Fibroblast of the aortic adventitia (primary cell): ENCODE results near the gene PLEKHM1. TPM values are rescaled to one million over a fixed set of nuclear protein-coding genes. Genes with fewer than 3 reads are reported as not detected.

Experiments used
- DNase-seq: peaks from one replicate; pipeline ENCODE4 v3.0.0-alpha.2; 2010; ENCODE audit warnings: low read depth
- H3K4me3 ChIP-seq: 2 replicates; pipeline ENCODE4 v1.5.1; 2011; ENCODE audit warnings: low read depth, mild to moderate bottlenecking, control low read depth, low read length, moderate library complexity
- CTCF ChIP-seq: IDR thresholded peaks from 2 replicates; pipeline ENCODE4 v1.5.1; 2011; ENCODE audit warnings: mild to moderate bottlenecking, low read length, control low read depth, inconsistent platforms; ENCODE audit not compliant: insufficient read depth
- total RNA-seq: library from RNA; depleted of rRNA; stranded (reverse); fragments of >200 nt; gene quantifications from 2 replicates; pipeline ENCODE4 v1.2.3, GENCODE V29; 2012; ENCODE audit warnings: low replicate concordance

Gene PLEKHM1
- total RNA-seq, 1 donor: 27.6 TPM

DNA sequence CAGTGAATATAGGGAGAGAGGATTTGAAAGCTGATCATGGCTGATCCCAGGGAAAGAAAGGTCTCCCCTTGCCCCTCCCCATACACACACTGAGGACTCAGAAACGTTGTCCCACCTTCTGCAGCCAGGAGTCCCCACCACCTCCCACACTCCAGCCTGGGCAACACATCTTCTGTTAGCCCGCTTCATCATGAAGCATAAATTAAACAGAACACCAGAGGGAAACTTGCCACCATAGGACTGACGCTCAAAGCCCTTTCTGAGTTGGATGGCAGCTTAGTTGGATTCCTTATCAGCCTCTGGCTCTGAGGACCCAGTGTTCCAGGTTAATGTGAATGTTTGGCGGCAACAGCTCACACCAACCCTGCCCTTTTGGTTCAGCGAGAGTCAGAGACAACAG is 91.7 kb downstream of the PLEKHM1 start:
- DNase-seq: no peak
- no peak for TF ChIP-seq CTCF
- no peak overlapping the region for H3K4me3 ChIP-seq

DNA sequence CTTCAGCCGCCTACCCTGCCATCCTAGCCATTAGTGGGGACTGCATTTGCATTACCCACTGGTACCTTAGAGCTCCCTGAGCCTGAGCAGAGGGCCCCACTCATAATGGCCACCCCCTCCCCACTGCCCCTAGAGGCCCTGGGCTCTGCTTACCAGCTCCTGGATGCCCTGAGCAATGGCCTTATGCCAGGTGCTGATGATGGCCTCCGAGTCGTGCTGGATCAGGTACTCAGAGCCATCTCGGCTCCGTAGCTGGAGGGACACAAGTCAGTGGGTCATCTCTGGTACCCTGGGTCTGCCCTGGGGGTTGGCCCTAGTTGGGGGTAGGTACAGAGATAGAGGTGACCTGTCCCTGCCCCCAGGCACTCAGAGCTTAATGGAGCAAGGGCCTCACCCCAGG is 92.7 kb downstream of the PLEKHM1 start:
- TF ChIP-seq CTCF: no peak
- H3K4me3 ChIP-seq: no peak overlapping the region
- no peak for DNase-seq

DNA sequence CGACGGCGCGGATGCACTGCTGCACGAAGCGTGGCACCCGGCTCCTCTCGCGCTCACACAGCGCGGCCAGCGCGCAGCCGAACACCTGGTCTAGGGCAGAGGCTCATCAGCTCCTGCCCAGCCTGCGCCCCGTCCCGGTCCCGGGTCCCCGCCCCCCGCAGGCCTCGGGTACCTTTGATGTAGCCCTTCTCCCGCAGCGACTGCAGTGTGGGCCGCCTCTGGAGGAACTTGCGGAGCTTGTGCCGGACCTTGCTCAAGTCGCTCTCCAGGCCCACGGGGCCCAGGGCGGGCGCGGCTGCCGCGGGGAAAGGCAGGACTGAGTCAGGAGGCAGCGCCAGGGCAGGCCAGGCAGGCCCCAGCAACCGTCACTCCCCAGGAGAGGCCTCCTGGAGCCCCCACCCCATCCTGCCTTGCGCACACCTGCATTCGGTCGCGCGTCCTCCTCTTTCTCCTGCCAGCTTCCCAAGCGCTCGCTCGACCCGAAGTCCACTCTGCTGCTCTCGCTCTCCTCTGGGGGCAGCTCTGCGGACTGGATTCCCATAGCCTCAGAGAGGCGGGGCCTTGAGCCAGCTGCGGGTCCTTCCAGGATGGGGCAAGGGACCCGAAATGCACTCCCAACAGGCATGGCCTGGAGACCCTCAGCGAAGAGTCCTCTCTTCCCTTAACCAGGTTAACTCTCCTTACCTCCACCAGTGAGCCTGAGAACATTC is 93.9 kb downstream of the PLEKHM1 start:
- no peak overlapping the region for H3K4me3 ChIP-seq
- no peak for TF ChIP-seq CTCF
- no peak for DNase-seq

- DNase-seq: no peak
- no peak for TF ChIP-seq CTCF
- H3K4me3 ChIP-seq: no peak overlapping the region
These were observed 94.7 kb downstream of the PLEKHM1 start for GRCh38 chr17:45395569-45396415.

GRCh38 chr17:45394913-45395568 is 95.5 kb downstream of the PLEKHM1 start:
- H3K4me3 ChIP-seq: peak overlapping the region; percentile 17
- peak; percentile 85 for DNase-seq
- TF ChIP-seq CTCF: peak; percentile 73

DNA sequence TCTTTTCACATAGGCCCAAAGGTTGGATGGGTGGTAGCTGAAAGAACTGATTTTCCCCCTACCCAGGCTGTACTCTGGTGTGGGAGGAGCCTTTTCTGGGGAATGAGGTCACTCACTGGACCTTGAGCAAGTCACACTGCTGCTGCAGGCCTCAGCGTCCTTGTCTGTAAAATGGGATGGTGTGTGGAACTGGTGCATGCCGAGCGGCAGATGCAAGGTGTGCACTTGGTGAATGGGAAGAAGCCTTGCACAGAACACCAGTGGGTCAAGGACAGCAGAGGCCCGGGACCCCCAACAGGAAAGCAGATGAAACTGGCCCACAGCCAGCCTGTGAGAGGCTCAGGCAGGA is 96.0 kb downstream of the PLEKHM1 start:
- H3K4me3 ChIP-seq: no peak overlapping the region
- no peak for DNase-seq
- no peak for TF ChIP-seq CTCF
